Kidney (tissue), 14 donors: ENCODE measurements around the gene SNED1. TPM values are rescaled to one million over a fixed set of nuclear protein-coding genes. Genes with fewer than 3 reads are reported as not detected.

Experiments
- DNase-seq, 5 donors: peaks; one replicate each; pipeline ENCODE4 v3.0.0-alpha.2; 2013 to 2020
- FAIRE-seq: peaks from 2 replicates; lab custom pipeline; 2012; peaks lifted over from hg19 to GRCh38; lab: Jason Lieb, UNC
- H3K27ac ChIP-seq, 2 donors: one replicate each; pipeline ENCODE4 v1.7.0; 2013; ENCODE audit warnings: low read depth in 2 of 2, low read length in 2 of 2, inconsistent platforms in 1 of 2
- H3K27me3 ChIP-seq: one replicate; pipeline ENCODE4 v1.7.1; 2013; ENCODE audit warnings: low read length, inconsistent platforms; ENCODE audit not compliant: control insufficient read depth, insufficient read depth
- H3K36me3 ChIP-seq, 3 donors: one replicate each; pipeline versions ENCODE4 v1.7.0 to v1.7.1; 2013; ENCODE audit warnings: low read length in 3 of 3, control low read depth in 1 of 3, inconsistent platforms in 1 of 3; ENCODE audit not compliant: insufficient read depth in 3 of 3, control insufficient read depth in 2 of 3
- H3K4me1 ChIP-seq, 3 donors: one replicate each; pipeline versions ENCODE4 v1.7.0 to v1.7.1; 2013; ENCODE audit warnings: low read length in 3 of 3, inconsistent platforms in 1 of 3, low read depth in 1 of 3; ENCODE audit not compliant: control insufficient read depth in 2 of 3, insufficient read depth in 2 of 3
- H3K4me3 ChIP-seq, 3 donors: one replicate each; pipeline versions ENCODE4 v1.7.0 to v1.8.1; 2013; ENCODE audit warnings: low read length in 3 of 3, control low read depth in 1 of 3, inconsistent platforms in 1 of 3
- H3K9ac ChIP-seq, 3 donors: one replicate each; pipeline versions ENCODE4 v1.7.0 to v1.7.1; 2013; ENCODE audit warnings: low read length in 3 of 3, control low read depth in 1 of 3, inconsistent platforms in 1 of 3
- H3K9me3 ChIP-seq, 3 donors: one replicate each; pipeline versions ENCODE4 v1.7.0 to v1.7.1; 2013; ENCODE audit warnings: low read length in 3 of 3, control low read depth in 1 of 3, inconsistent platforms in 1 of 3; ENCODE audit not compliant: control insufficient read depth in 2 of 3, insufficient read depth in 1 of 3
- CTCF ChIP-seq: IDR thresholded peaks from 3 replicates; pipeline ENCODE4 v1.5.1; 2012; ENCODE audit warnings: mild to moderate bottlenecking, moderate library complexity, borderline replicate concordance; ENCODE audit not compliant: insufficient read depth; ENCODE audit errors: extremely low read depth
- intact Hi-C: fragments of 100-400 bp; cut with DNase I; formaldehyde crosslinking; loops from one replicate; pipeline ENCODE4 v1.11.1; 2022
- polyA plus RNA-seq: library from polyadenylated mRNA; stranded (reverse); fragments of 350-450 nt; fragmentation: Illumina TruSeq; extraction: RNeasy Lipid Tissue Mini Kit (QIAGEN cat#74804); gene quantifications from one replicate; pipeline ENCODE4 v1.2.3, GENCODE V29; 2014; ENCODE audit warnings: low read depth, low replicate concordance; ENCODE audit not compliant: insufficient read depth
- total RNA-seq: library from RNA; stranded (reverse); fragmentation: NEBNext Ultra II Directional; extraction: Animal tissue kit (Norgen Biotek cat#: 25700); gene quantifications from one replicate; pipeline ENCODE4 v1.2.1, GENCODE V29; 2021
- donor health status: control.
- donor health status: control.
- donor health status: control.
- donor health status: control.
- donor health status: control.
- donor health status: DM: yes; HTN: yes; CAD: no.
- donor health status: Normal renal cell carcinoma (clear cell type).

SNED1 gene
- total and polyA plus RNA-seq, 2 donors from 2014 or later, result 3.0 to 42.1 TPM

GRCh38 chr2:241053576-241054251 lies 55.3 kb downstream of the SNED1 start:
- intact Hi-C loops, result no loop called here
- no peak for TF ChIP-seq CTCF

GRCh38 chr2:241061275-241061674 lies 62.9 kb downstream of the SNED1 start:
- no peak for TF ChIP-seq CTCF
- Histone ChIP-seq H3K9ac (no peak overlapping the region), H3K4me1 (peaks cover 0 to 2% (median 0%) of the 10 kb centered on the region in 3 donors), H3K36me3 (no peaks in the 10 kb centered on the region), H3K4me3 (no peak overlapping the region), H3K9me3 (no peaks in the 10 kb centered on the region), H3K27ac (no peak overlapping the region), H3K27me3 (no peaks in the 10 kb centered on the region)
- FAIRE-seq (no peak), DNase-seq (peak in 2 of 5 donors; percentile 10 to 17)
- intact Hi-C loops, result loop anchor here (10.0 kb wide), 1 partner anchor 206 kb away; no protein-coding TSS in a partner anchor

More at GRCh38 chr2:241053576-241054251, 55.3 kb downstream of the SNED1 start:
- H3K4me3 ChIP-seq, result no peak overlapping the region
- H3K27ac ChIP-seq, result no peak overlapping the region
- DNase-seq (peak in 1 of 5 donors; percentile 56), FAIRE-seq (no peak)
- no peaks in the 10 kb centered on the region for H3K4me1 ChIP-seq
- H3K27me3 ChIP-seq, result no peaks in the 10 kb centered on the region
- no peak overlapping the region for H3K9ac ChIP-seq
- no peaks in the 10 kb centered on the region for H3K9me3 ChIP-seq
- H3K36me3 ChIP-seq, result peaks cover 0 to 4% (median 0%) of the 10 kb centered on the region in 3 donors

- Histone ChIP-seq H3K27me3 (no peaks in the 10 kb centered on the region), H3K27ac (no peak overlapping the region), H3K36me3 (no peaks in the 10 kb centered on the region), H3K4me1 (peaks cover 0 to 2% (median 0%) of the 10 kb centered on the region in 3 donors), H3K4me3 (no peak overlapping the region), H3K9ac (no peak overlapping the region), H3K9me3 (no peaks in the 10 kb centered on the region)
- intact Hi-C loops, result loop anchor here (10.0 kb wide), 1 partner anchor 208 kb away; no protein-coding TSS in a partner anchor
- DNase-seq (peak in 1 of 5 donors; percentile 71), FAIRE-seq (no peak)
- TF ChIP-seq CTCF, result no peak
Measured at GRCh38 chr2:241062389-241063092, 64.1 kb downstream of the SNED1 start.
